ENCODE measurements around the gene TWNK. TPM values are rescaled to one million over a fixed set of nuclear protein-coding genes. Genes with fewer than 3 reads are reported as not detected.

TWNK gene
- total and polyA plus RNA-seq, 7 donors = 11.0 to 29.0 (median 20.0) TPM

- TF ChIP-seq CTCF (IDR thresholded peaks at IDR 0.05) = no peak
- H3K4me3 ChIP-seq = no peak overlapping the region
- H3K36me3 ChIP-seq (ENCODE audit: insufficient read depth in 1 of 2, low read depth in 1 of 2) = peaks cover 9 to 67% of the 10 kb centered on the region in 2 donors
- no peaks in the 10 kb centered on the region for H3K9me3 ChIP-seq
- DNase-seq = no peak
- no peak for ATAC-seq
- H3K27ac ChIP-seq = no peak overlapping the region
- intact Hi-C loops (cut with DNase I) = loop anchor here in 1 of 2 donors (10.0 kb wide), 1 partner anchor 51 kb away; no protein-coding TSS in a partner anchor
- H3K27me3 ChIP-seq (ENCODE audit: insufficient read depth in 3 of 3, low read length in 2 of 3) = no peaks in the 10 kb centered on the region
- 80 to 91% (median 87%) methylated on average over 1 of the region's 1 CpG for WGBS, 3 donors
- peaks cover 4% of the 10 kb centered on the region for H3K4me1 ChIP-seq
Observed at GRCh38 chr10:100963826-100964225, 23.5 kb upstream of the TWNK start.

GRCh38 chr10:100965820-100966219 is 21.5 kb upstream of the TWNK start:
- Histone ChIP-seq H3K27ac (no peak overlapping the region), H3K4me1 (peaks cover 6% of the 10 kb centered on the region), H3K9me3 (no peaks in the 10 kb centered on the region), H3K27me3 (ENCODE audit: insufficient read depth in 3 of 3, low read length in 2 of 3) (no peaks in the 10 kb centered on the region), H3K36me3 (ENCODE audit: insufficient read depth in 1 of 2, low read depth in 1 of 2) (peaks cover 8 to 50% of the 10 kb centered on the region in 2 donors), H3K4me3 (no peak overlapping the region)
- no peak for DNase-seq
- 64 to 73% (median 69%) methylated on average over 5 of the region's 5 CpGs for WGBS, 3 donors
- no peak for TF ChIP-seq CTCF (IDR thresholded peaks at IDR 0.05)
- intact Hi-C loops (cut with DNase I) = loop anchor here in 1 of 2 donors (10.0 kb wide), 1 partner anchor 49 kb away; no protein-coding TSS in a partner anchor
- no peak for ATAC-seq

- Histone ChIP-seq H3K36me3 (ENCODE audit: insufficient read depth in 1 of 2, low read depth in 1 of 2) (peaks cover 8 to 46% of the 10 kb centered on the region in 2 donors), H3K27me3 (ENCODE audit: insufficient read depth in 3 of 3, low read length in 2 of 3) (no peaks in the 10 kb centered on the region), H3K4me1 (peaks cover 6% of the 10 kb centered on the region), H3K9me3 (no peaks in the 10 kb centered on the region), H3K4me3 (no peak overlapping the region), H3K27ac (no peak overlapping the region)
- DNase-seq (no peak), ATAC-seq (no peak)
- WGBS, 3 donors = 51 to 64% (median 53%) methylated on average over 2 of the region's 2 CpGs
- intact Hi-C loops (cut with DNase I) = loop anchor here in 1 of 2 donors (10.0 kb wide), 1 partner anchor 48 kb away; no protein-coding TSS in a partner anchor
- TF ChIP-seq CTCF (IDR thresholded peaks at IDR 0.05) = no peak
Observed at GRCh38 chr10:100966887-100967286, 20.5 kb upstream of the TWNK start.

GRCh38 chr10:100967332-100967731 is 20.0 kb upstream of the TWNK start:
- 65 to 84% (median 83%) methylated on average over 2 of the region's 2 CpGs for WGBS, 3 donors
- intact Hi-C loops (cut with DNase I) = loop anchor here in 1 of 2 donors (10.0 kb wide), 1 partner anchor 47 kb away; no protein-coding TSS in a partner anchor
- no peaks in the 10 kb centered on the region for H3K9me3 ChIP-seq
- ATAC-seq (no peak), DNase-seq (no peak)
- no peak overlapping the region for H3K4me3 ChIP-seq
- H3K27ac ChIP-seq = no peak overlapping the region
- peaks cover 8 to 42% of the 10 kb centered on the region in 2 donors for H3K36me3 ChIP-seq (ENCODE audit: insufficient read depth in 1 of 2, low read depth in 1 of 2)
- no peaks in the 10 kb centered on the region for H3K27me3 ChIP-seq (ENCODE audit: insufficient read depth in 3 of 3, low read length in 2 of 3)
- peaks cover 6% of the 10 kb centered on the region for H3K4me1 ChIP-seq
- TF ChIP-seq CTCF (IDR thresholded peaks at IDR 0.05) = no peak

All from psoas muscle (tissue), 8 donors.